ENCODE measurements around the gene MYBPHL. TPM values are rescaled to one million over a fixed set of nuclear protein-coding genes. Genes with fewer than 3 reads are reported as not detected.

Gene MYBPHL
- total RNA-seq, 4 donors from 2014 or later: not detected

GRCh38 chr1:109253803-109254620, 52.8 kb downstream of the MYBPHL start:
- H3K4me3 ChIP-seq: no peak overlapping the region
- H3K4me1 ChIP-seq: peaks cover 17 to 27% (median 22%) of the 10 kb centered on the region in 4 donors
- peak overlapping the region; percentile 43 to 83 (median 56) for H3K27ac ChIP-seq
- intact Hi-C loops (cut with DNase I; ENCODE audit: low total_unique reads): no loop called here
- TF ChIP-seq CTCF (IDR thresholded peaks at IDR 0.05): no peak
- TF ChIP-seq POLR2AphosphoS5 (IDR thresholded peaks at IDR 0.05): no peak
- TF ChIP-seq POLR2A (IDR thresholded peaks at IDR 0.05): no peak
- TF ChIP-seq EP300 (IDR thresholded peaks at IDR 0.05; ENCODE audit: low read depth): no peak
- no peaks in the 10 kb centered on the region for H3K36me3 ChIP-seq
- DNase-seq: no peak
- H3K9me3 ChIP-seq: no peaks in the 10 kb centered on the region
- in situ Hi-C loops (cut with MboI; ENCODE audit: low pct_ligation_motif_present in 1 of 4, low pct_unique_long_range_greater_than_20kb in 1 of 4, low sequenced_read_pairs in 3 of 4): no loop called here
- no peaks in the 10 kb centered on the region for H3K27me3 ChIP-seq
- WGBS, 2 donors (ENCODE audit: low coverage in 1 of 2): 52% methylated on average over 8 of the region's 9 CpGs; no CpG with 5 or more reads in 1 of the 2 donors

- in situ Hi-C loops (cut with MboI; ENCODE audit: low pct_ligation_motif_present in 1 of 4, low pct_unique_long_range_greater_than_20kb in 1 of 4, low sequenced_read_pairs in 3 of 4): no loop called here
- Histone ChIP-seq H3K27me3 (no peaks in the 10 kb centered on the region), H3K4me1 (peaks cover 21 to 29% (median 25%) of the 10 kb centered on the region in 4 donors), H3K27ac (peak overlapping the region; percentile 43 to 83 (median 56)), H3K9me3 (no peaks in the 10 kb centered on the region), H3K4me3 (no peak overlapping the region), H3K36me3 (no peaks in the 10 kb centered on the region)
- peak; percentile 40 for DNase-seq
- TF ChIP-seq POLR2AphosphoS5 (IDR thresholded peaks at IDR 0.05) (no peak), POLR2A (IDR thresholded peaks at IDR 0.05) (no peak), EP300 (IDR thresholded peaks at IDR 0.05; ENCODE audit: low read depth) (no peak), CTCF (IDR thresholded peaks at IDR 0.05) (no peak)
- intact Hi-C loops (cut with DNase I; ENCODE audit: low total_unique reads): no loop called here
- WGBS, 2 donors (ENCODE audit: low coverage in 1 of 2): 82 to 100% methylated on average over 8 to 33 of the region's 33 CpGs
Measured at GRCh38 chr1:109252893-109253802, 53.7 kb downstream of the MYBPHL start.

- DNase-seq: no peak
- Histone ChIP-seq H3K9me3 (no peaks in the 10 kb centered on the region), H3K36me3 (no peaks in the 10 kb centered on the region), H3K27ac (no peak overlapping the region), H3K4me1 (peaks cover 21 to 29% (median 25%) of the 10 kb centered on the region in 4 donors), H3K27me3 (no peaks in the 10 kb centered on the region), H3K4me3 (no peak overlapping the region)
- TF ChIP-seq CTCF (IDR thresholded peaks at IDR 0.05): no peak
- no peak for TF ChIP-seq POLR2AphosphoS5 (IDR thresholded peaks at IDR 0.05)
- TF ChIP-seq POLR2A (IDR thresholded peaks at IDR 0.05): no peak
- no peak for TF ChIP-seq EP300 (IDR thresholded peaks at IDR 0.05; ENCODE audit: low read depth)
- in situ Hi-C loops (cut with MboI; ENCODE audit: low pct_ligation_motif_present in 1 of 4, low pct_unique_long_range_greater_than_20kb in 1 of 4, low sequenced_read_pairs in 3 of 4) (no loop called here), intact Hi-C loops (cut with DNase I; ENCODE audit: low total_unique reads) (no loop called here)
- 92% methylated on average over 31 of the region's 31 CpGs; no CpG with 5 or more reads in 1 of the 2 donors for WGBS, 2 donors (ENCODE audit: low coverage in 1 of 2)
Measured at GRCh38 chr1:109252167-109252892, 54.5 kb downstream of the MYBPHL start.
